Measurements from ENCODE around the gene NALCN.

- TF ChIP-seq, protein P1, sequence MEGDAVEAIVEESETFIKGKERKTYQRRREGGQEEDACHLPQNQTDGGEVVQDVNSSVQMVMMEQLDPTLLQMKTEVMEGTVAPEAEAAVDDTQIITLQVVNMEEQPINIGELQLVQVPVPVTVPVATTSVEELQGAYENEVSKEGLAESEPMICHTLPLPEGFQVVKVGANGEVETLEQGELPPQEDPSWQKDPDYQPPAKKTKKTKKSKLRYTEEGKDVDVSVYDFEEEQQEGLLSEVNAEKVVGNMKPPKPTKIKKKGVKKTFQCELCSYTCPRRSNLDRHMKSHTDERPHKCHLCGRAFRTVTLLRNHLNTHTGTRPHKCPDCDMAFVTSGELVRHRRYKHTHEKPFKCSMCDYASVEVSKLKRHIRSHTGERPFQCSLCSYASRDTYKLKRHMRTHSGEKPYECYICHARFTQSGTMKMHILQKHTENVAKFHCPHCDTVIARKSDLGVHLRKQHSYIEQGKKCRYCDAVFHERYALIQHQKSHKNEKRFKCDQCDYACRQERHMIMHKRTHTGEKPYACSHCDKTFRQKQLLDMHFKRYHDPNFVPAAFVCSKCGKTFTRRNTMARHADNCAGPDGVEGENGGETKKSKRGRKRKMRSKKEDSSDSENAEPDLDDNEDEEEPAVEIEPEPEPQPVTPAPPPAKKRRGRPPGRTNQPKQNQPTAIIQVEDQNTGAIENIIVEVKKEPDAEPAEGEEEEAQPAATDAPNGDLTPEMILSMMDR (IDR thresholded peaks at IDR 0.05; ENCODE audit: insufficient read depth, low read depth, low read length): no peak
- TF ChIP-seq EZH2 (IDR thresholded peaks at IDR 0.05; ENCODE audit: insufficient read depth, low read length): no peak
Observed at GRCh38 chr13:101331731-101332130, 84.6 kb downstream of the NALCN start.

Measured in astrocyte (in vitro differentiated cells and primary cell).